ENCODE measurements around the gene PHKB.

The PHKB gene

GRCh38 chr16:47734987-47735594 lies 274.0 kb downstream of the PHKB start:
- DNase-seq = no peak

GRCh38 chr16:47750371-47750770 lies 289.2 kb downstream of the PHKB start:
- no peak for DNase-seq
